GM12878 (cell line): ENCODE measurements around the gene MEN1. TPM values are rescaled to one million over a fixed set of nuclear protein-coding genes. Genes with fewer than 3 reads are reported as not detected.

ENCODE experiments used
- ATF7 ChIP-seq: fragments of 450-650 bp; IDR thresholded peaks from 2 replicates; pipeline ENCODE4 v1.6.1; 2016; ENCODE audit warnings: low read depth, mild to moderate bottlenecking
- CHD2 ChIP-seq: IDR thresholded peaks from 2 replicates; pipeline ENCODE4 v1.6.1; 2011; ENCODE audit warnings: low read depth, low read length, improper control_type of control experiment, borderline replicate concordance
- JUNB ChIP-seq: IDR thresholded peaks from 2 replicates; pipeline ENCODE4 v1.6.1; 2016; ENCODE audit warnings: antibody characterized with exemption, mild to moderate bottlenecking
- POLR2A ChIP-seq: IDR thresholded peaks from 2 replicates; pipeline ENCODE4 v1.6.1; 2011; ENCODE audit warnings: low read depth, mild to moderate bottlenecking, low read length
- RCOR1 ChIP-seq: conservative IDR thresholded peaks from 2 replicates; pipeline ENCODE4 v1.6.1; 2012; ENCODE audit warnings: low read depth, low read length, improper control_type of control experiment
- TCF7 ChIP-seq: IDR thresholded peaks from 2 replicates; pipeline ENCODE4 v1.6.1; 2014; ENCODE audit warnings: antibody characterized with exemption, borderline replicate concordance
- USF1 ChIP-seq: IDR thresholded peaks from 2 replicates; pipeline ENCODE4 v1.6.1; 2011; ENCODE audit warnings: borderline replicate concordance, low read depth, mild to moderate bottlenecking, moderate library complexity, mixed read lengths, low read length; ENCODE audit not compliant: insufficient read depth; ENCODE audit errors: extremely low read length
- USF2 ChIP-seq: IDR thresholded peaks from 2 replicates; pipeline ENCODE4 v1.6.1; 2011; ENCODE audit warnings: low read depth, low read length, improper control_type of control experiment, borderline replicate concordance
- WRNIP1 ChIP-seq: IDR thresholded peaks from 2 replicates; pipeline ENCODE4 v1.6.1; 2011; ENCODE audit warnings: low read depth, low read length, improper control_type of control experiment, borderline replicate concordance
- ZBTB33 ChIP-seq: fragments of 450-650 bp; IDR thresholded peaks from 2 replicates; pipeline ENCODE4 v1.6.1; 2017; ENCODE audit warnings: mild to moderate bottlenecking
- ZNF592 ChIP-seq: fragments of 450-650 bp; IDR thresholded peaks from 2 replicates; pipeline ENCODE4 v1.6.1; 2017; ENCODE audit warnings: mild to moderate bottlenecking, moderate library complexity
- polyA plus RNA-seq, 11 experiments: library from polyadenylated mRNA; depleted of rRNA in 4 of 11; unstranded in 6 of 11; stranded (reverse) in 5 of 11; fragments of >200 nt; fragmentation: Nextera tagmentation in 4 of 11; fragmentation: Illumina TruSeq in 1 of 11; extraction: Ambion mirVana in 4 of 11; extraction: Trizol in 1 of 11; gene quantifications; 1 replicate in 1 of 11; 2 replicates in 10 of 11; pipeline versions ENCODE4 v1.2.1 to v1.2.3, GENCODE V29; 2011 to 2016; ENCODE audit warnings: inconsistent platforms in 2 of 11, missing spikeins in 2 of 11, low read depth in 1 of 11
- total RNA-seq, 4 experiments: library from RNA; depleted of rRNA in 3 of 4; stranded (reverse); fragments of >200 nt in 3 of 4; fragmentation: Illumina TruSeq in 1 of 4; extraction: Trizol in 1 of 4; gene quantifications; 2 replicates each; pipeline versions ENCODE4 v1.2.1 to v1.2.3, GENCODE V29; 2013 to 2021

Gene MEN1
- total and polyA plus RNA-seq, 10 of the 15 experiments (the other 5 are each of a cell fraction or from before 2014, with no cell fraction given) = 2.5 to 39.7 (median 20.7) TPM

GRCh38 chr11:64834031-64834722 lies 23.8 kb upstream of the MEN1 start (continued):
- no peak for TF ChIP-seq USF1
- TF ChIP-seq CHD2 = no peak
- no peak for TF ChIP-seq ATF7
- no peak for TF ChIP-seq WRNIP1
- TF ChIP-seq ZNF592 = no peak
- TF ChIP-seq POLR2A = no peak
- no peak for TF ChIP-seq TCF7
- no peak for TF ChIP-seq ZBTB33
- no peak for TF ChIP-seq RCOR1
- TF ChIP-seq JUNB = no peak
- no peak for TF ChIP-seq USF2
